Measurements from ENCODE around the gene ORAI2.
"Not testable (repeated sequence)": the region's sequence is repeated elsewhere in the genome, so short reads cannot be mapped to it uniquely, and the experiment has no call there.

GRCh38 chr7:102497308-102497707, 63.9 kb downstream of the ORAI2 start:
- TF ChIP-seq RBBP5 (IDR thresholded peaks at IDR 0.05; ENCODE audit: borderline replicate concordance, low read depth, low read length); POLR2AphosphoS5 (IDR thresholded peaks at IDR 0.05; ENCODE audit: low read depth, low read length); RXRA (IDR thresholded peaks at IDR 0.05; ENCODE audit: insufficient read depth, low read depth, low read length); SP2 (IDR thresholded peaks at IDR 0.05; ENCODE audit: low read length); TAF1 (IDR thresholded peaks at IDR 0.05; ENCODE audit: low read depth, low read length); EZH2 (IDR thresholded peaks at IDR 0.05; ENCODE audit: low read depth, low read length, severe bottlenecking); CBX8 (IDR thresholded peaks at IDR 0.05; ENCODE audit: borderline replicate concordance, low read depth, low read length): not testable (repeated sequence)
